ENCODE measurements around the gene GARNL3.

The GARNL3 gene

GRCh38 chr9:127232833-127233549 lies 31.6 kb upstream of the GARNL3 start:
- H3K27me3 ChIP-seq (replicated peaks; ENCODE audit: control insufficient read depth, insufficient read depth, low read length): no peaks in the 10 kb centered on the region
- TF ChIP-seq, protein P1, sequence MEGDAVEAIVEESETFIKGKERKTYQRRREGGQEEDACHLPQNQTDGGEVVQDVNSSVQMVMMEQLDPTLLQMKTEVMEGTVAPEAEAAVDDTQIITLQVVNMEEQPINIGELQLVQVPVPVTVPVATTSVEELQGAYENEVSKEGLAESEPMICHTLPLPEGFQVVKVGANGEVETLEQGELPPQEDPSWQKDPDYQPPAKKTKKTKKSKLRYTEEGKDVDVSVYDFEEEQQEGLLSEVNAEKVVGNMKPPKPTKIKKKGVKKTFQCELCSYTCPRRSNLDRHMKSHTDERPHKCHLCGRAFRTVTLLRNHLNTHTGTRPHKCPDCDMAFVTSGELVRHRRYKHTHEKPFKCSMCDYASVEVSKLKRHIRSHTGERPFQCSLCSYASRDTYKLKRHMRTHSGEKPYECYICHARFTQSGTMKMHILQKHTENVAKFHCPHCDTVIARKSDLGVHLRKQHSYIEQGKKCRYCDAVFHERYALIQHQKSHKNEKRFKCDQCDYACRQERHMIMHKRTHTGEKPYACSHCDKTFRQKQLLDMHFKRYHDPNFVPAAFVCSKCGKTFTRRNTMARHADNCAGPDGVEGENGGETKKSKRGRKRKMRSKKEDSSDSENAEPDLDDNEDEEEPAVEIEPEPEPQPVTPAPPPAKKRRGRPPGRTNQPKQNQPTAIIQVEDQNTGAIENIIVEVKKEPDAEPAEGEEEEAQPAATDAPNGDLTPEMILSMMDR (IDR thresholded peaks at IDR 0.05; ENCODE audit: insufficient read depth, low read length, poor library complexity, severe bottlenecking): no peak
- H3K36me3 ChIP-seq (ENCODE audit: control insufficient read depth, insufficient read depth, low read length): no peaks in the 10 kb centered on the region
- H3K4me3 ChIP-seq (replicated peaks; ENCODE audit: low read depth, low read length): no peak overlapping the region
- DNase-seq (ENCODE audit: extremely low read depth, insufficient read length): no peak

DNA sequence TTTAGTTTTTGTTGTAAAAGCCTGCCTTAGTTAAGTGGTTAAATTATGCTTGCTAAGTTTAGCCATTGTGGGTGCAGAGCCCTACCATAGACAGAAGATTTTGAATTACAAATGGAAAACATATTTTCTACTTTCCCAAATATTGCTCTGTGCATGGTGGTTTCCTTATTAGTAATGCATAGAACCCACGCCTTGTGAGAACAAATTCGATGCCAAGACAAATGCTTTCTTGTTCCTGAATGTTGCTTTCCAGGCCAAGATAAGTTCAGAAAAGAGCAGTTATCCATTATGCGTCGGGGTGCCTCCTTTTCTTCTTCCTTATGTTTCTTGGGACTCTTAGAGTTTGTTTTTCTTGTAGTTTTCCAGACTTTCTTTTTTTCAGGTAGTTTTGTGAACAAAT lies 31.0 kb upstream of the GARNL3 start:
- TF ChIP-seq, protein P1 (IDR thresholded peaks at IDR 0.05; ENCODE audit: insufficient read depth, low read length, poor library complexity, severe bottlenecking): no peak
- Histone ChIP-seq H3K4me3 (replicated peaks; ENCODE audit: low read depth, low read length) (no peak overlapping the region), H3K27me3 (replicated peaks; ENCODE audit: control insufficient read depth, insufficient read depth, low read length) (no peaks in the 10 kb centered on the region), H3K36me3 (ENCODE audit: control insufficient read depth, insufficient read depth, low read length) (no peaks in the 10 kb centered on the region)
- DNase-seq (ENCODE audit: extremely low read depth, insufficient read length): no peak

GRCh38 chr9:127233989-127234388 lies 30.6 kb upstream of the GARNL3 start:
- no peak for DNase-seq (ENCODE audit: extremely low read depth, insufficient read length)
- TF ChIP-seq, protein P1 (IDR thresholded peaks at IDR 0.05; ENCODE audit: insufficient read depth, low read length, poor library complexity, severe bottlenecking): no peak
- no peaks in the 10 kb centered on the region for H3K36me3 ChIP-seq (ENCODE audit: control insufficient read depth, insufficient read depth, low read length)
- H3K4me3 ChIP-seq (replicated peaks; ENCODE audit: low read depth, low read length): no peak overlapping the region
- H3K27me3 ChIP-seq (replicated peaks; ENCODE audit: control insufficient read depth, insufficient read depth, low read length): no peaks in the 10 kb centered on the region

DNA sequence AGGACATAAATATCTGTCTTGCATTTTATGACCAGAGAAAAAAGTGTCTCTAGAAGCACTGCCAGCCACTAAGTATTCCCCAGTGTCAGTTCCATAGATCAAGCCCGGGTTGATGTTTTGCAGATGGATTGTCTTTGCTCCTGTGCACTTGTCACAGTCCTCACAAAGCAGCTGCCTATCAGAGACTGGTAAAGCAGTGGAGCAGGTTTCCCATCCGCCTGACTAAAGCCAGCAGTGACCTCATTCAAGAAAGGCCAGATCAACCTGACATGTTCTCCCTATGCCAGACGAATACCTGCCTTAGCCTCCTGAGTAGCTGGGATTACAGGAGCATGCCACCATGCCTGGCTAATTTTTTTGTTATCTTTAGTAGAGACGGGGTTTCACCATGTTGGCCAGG lies 26.8 kb upstream of the GARNL3 start:
- H3K36me3 ChIP-seq (ENCODE audit: control insufficient read depth, insufficient read depth, low read length): no peaks in the 10 kb centered on the region
- no peak for DNase-seq (ENCODE audit: extremely low read depth, insufficient read length)
- no peaks in the 10 kb centered on the region for H3K27me3 ChIP-seq (replicated peaks; ENCODE audit: control insufficient read depth, insufficient read depth, low read length)
- TF ChIP-seq, protein P1 (IDR thresholded peaks at IDR 0.05; ENCODE audit: insufficient read depth, low read length, poor library complexity, severe bottlenecking): no peak
- H3K4me3 ChIP-seq (replicated peaks; ENCODE audit: low read depth, low read length): no peak overlapping the region

DNA sequence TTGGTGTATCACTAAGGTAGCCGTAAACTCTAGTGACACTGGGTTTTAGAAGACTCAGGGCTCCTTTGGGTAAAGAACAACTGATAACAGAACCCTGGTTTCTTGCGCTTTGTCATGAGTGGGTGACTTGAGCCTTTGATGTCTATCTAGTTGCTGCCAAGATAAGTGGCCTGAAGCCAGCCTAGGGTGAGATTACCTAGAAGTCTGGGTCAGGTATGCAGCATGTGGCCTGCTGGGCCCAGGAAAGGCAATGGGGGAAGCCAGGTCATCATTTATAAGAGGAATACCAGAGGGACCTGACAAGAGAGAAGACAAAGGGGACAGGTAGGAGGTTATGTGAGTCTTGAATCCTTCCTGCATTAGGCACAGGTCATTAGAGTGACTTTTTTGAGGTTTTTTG lies 23.2 kb upstream of the GARNL3 start:
- H3K4me3 ChIP-seq (replicated peaks; ENCODE audit: low read depth, low read length): no peak overlapping the region
- TF ChIP-seq, protein P1 (IDR thresholded peaks at IDR 0.05; ENCODE audit: insufficient read depth, low read length, poor library complexity, severe bottlenecking): no peak
- no peaks in the 10 kb centered on the region for H3K36me3 ChIP-seq (ENCODE audit: control insufficient read depth, insufficient read depth, low read length)
- H3K27me3 ChIP-seq (replicated peaks; ENCODE audit: control insufficient read depth, insufficient read depth, low read length): no peaks in the 10 kb centered on the region
- no peak for DNase-seq (ENCODE audit: extremely low read depth, insufficient read length)
